ENCODE data around the gene IGSF8. TPM values are rescaled to one million over a fixed set of nuclear protein-coding genes. Genes with fewer than 3 reads are reported as not detected.

IGSF8 gene
- total and polyA plus RNA-seq, 2 of the 8 experiments (the other 6 are each of a cell fraction or from before 2014, with no cell fraction given) = 69.6 to 132 TPM

GRCh38 chr1:160129966-160130365, 31.5 kb upstream of the IGSF8 start:
- FAIRE-seq (no peak), DNase-seq (ENCODE audit: low read depth in 1 of 2, low spot score in 2 of 2) (no peak)
- no peak overlapping the region for H3K4me2 ChIP-seq (ENCODE audit: insufficient read depth in 1 of 2, low read depth in 2 of 2, low read length in 2 of 2)
- CTCF ChIA-PET (ENCODE audit: partially characterized antibody) = interaction anchor here (0.8 to 13.8 kb wide), 9 partner anchors 9 to 123 kb away, joined by 3 to 141 read pairs (median 3); partner anchors contain the start of gene ATP1A2
- no peak overlapping the region for H3K56ac ChIP-seq (replicated peaks; ENCODE audit: insufficient read length, low read depth, low read length)
- H2AFZ ChIP-seq (ENCODE audit: low read length) = no peak overlapping the region
- H3K79me1 ChIP-seq (ENCODE audit: low read depth, low read length) = no peaks in the 10 kb centered on the region; the same call in 1 of the 2 replicates
- H4K8ac ChIP-seq (ENCODE audit: extremely low read depth, insufficient read depth, low read length) = no peak overlapping the region
- H3K4me3 ChIP-seq (ENCODE audit: extremely low read depth in 1 of 4, insufficient read depth in 2 of 4, low read depth in 3 of 4, low read length in 4 of 4) = no peak overlapping the region
- H2BK5ac ChIP-seq (ENCODE audit: low read depth, low read length) = no peak overlapping the region
- no peak overlapping the region for H2AK5ac ChIP-seq (ENCODE audit: low read depth, low read length)
- no peaks in the 10 kb centered on the region for H3K79me2 ChIP-seq (ENCODE audit: control insufficient read depth in 1 of 2, insufficient read depth in 2 of 2, low read length in 2 of 2)
- H3K4ac ChIP-seq (replicated peaks; ENCODE audit: insufficient read length, low read depth, low read length) = no peak overlapping the region
- H3K9ac ChIP-seq (replicated peaks in 1 of 4; ENCODE audit: extremely low read depth in 1 of 4, low read depth in 3 of 4, low read length in 3 of 4) = no peak overlapping the region
- H3K14ac ChIP-seq (ENCODE audit: insufficient read length) = no peak overlapping the region
- H3K23me2 ChIP-seq (ENCODE audit: low read depth, low read length) = peaks cover 5% of the 10 kb centered on the region; the same call in 1 of the 2 replicates
- no peak overlapping the region for H3K18ac ChIP-seq (ENCODE audit: extremely low read depth, low read length)
- H3K27ac ChIP-seq (ENCODE audit: low read depth, low read length) = no peak overlapping the region
- WGBS, 2 experiments (ENCODE audit: extremely low coverage in 1 of 2, insufficient coverage in 1 of 2, insufficient read length in 1 of 2, insufficient replicate concordance in 2 of 2, low coverage in 1 of 2, low lambda C conversion rate in 2 of 2, missing lambda C conversion rate in 1 of 2) = 98% methylated on average over 11 of the region's 11 CpGs; no CpG with 5 or more reads in 1 of the 2 experiments
- no peaks in the 10 kb centered on the region for H3K9me3 ChIP-seq (ENCODE audit: insufficient read depth in 2 of 2, low read depth in 1 of 2, low read length in 1 of 2)
- H4K5ac ChIP-seq (ENCODE audit: insufficient read length, low read depth, low read length) = no peak overlapping the region
- no peak for TF ChIP-seq YY1 (IDR thresholded peaks at IDR 0.05; ENCODE audit: low read depth, low read length)
- H2BK12ac ChIP-seq (ENCODE audit: low read depth, low read length) = no peak overlapping the region
- H2BK15ac ChIP-seq (ENCODE audit: low read length) = no peak overlapping the region
- POLR2A ChIA-PET (ENCODE audit: partially characterized antibody) = interaction anchor here (1.0 to 8.1 kb wide), 3 partner anchors 11 to 27 kb away, joined by 3 to 56 read pairs (median 8); partner anchors contain the start of gene ATP1A2
- no peaks in the 10 kb centered on the region; a peak in 1 of 7 replicates for H3K4me1 ChIP-seq (replicated peaks in 1 of 4; ENCODE audit: control insufficient read depth in 3 of 4, insufficient read depth in 4 of 4, low read length in 3 of 4)
- H2BK120ac ChIP-seq (replicated peaks; ENCODE audit: low read depth, low read length) = no peak overlapping the region
- no peak overlapping the region for H4K91ac ChIP-seq (replicated peaks; ENCODE audit: insufficient read length, low read length)
- no peaks in the 10 kb centered on the region for H4K20me1 ChIP-seq (replicated peaks in 1 of 2; ENCODE audit: control insufficient read depth in 1 of 2, insufficient read depth in 2 of 2, low read length in 2 of 2)
- peaks cover 12 to 61% (median 52%) of the 10 kb centered on the region in 4 experiments; a peak in 7 of 8 replicates for H3K36me3 ChIP-seq (ENCODE audit: control insufficient read depth in 2 of 4, insufficient read depth in 4 of 4, low read length in 3 of 4)
- no peaks in the 10 kb centered on the region for H3K27me3 ChIP-seq (replicated peaks in 1 of 4; ENCODE audit: control insufficient read depth in 3 of 4, extremely low read depth in 1 of 4, insufficient read depth in 3 of 4, low read length in 3 of 4)
- H2BK20ac ChIP-seq (ENCODE audit: low read length) = no peak overlapping the region
- no peak overlapping the region for H3K23ac ChIP-seq (ENCODE audit: insufficient read length)

All from H1 (cell line).